ENCODE measurements around the gene ACBD6. TPM values are rescaled to one million over a fixed set of nuclear protein-coding genes. Genes with fewer than 3 reads are reported as not detected.

ACBD6 gene
- polyA plus RNA-seq, 1 donor, result 41.6 TPM

GRCh38 chr1:180253585-180254495, 248.5 kb downstream of the ACBD6 start:
- no peak for DNase-seq

DNA sequence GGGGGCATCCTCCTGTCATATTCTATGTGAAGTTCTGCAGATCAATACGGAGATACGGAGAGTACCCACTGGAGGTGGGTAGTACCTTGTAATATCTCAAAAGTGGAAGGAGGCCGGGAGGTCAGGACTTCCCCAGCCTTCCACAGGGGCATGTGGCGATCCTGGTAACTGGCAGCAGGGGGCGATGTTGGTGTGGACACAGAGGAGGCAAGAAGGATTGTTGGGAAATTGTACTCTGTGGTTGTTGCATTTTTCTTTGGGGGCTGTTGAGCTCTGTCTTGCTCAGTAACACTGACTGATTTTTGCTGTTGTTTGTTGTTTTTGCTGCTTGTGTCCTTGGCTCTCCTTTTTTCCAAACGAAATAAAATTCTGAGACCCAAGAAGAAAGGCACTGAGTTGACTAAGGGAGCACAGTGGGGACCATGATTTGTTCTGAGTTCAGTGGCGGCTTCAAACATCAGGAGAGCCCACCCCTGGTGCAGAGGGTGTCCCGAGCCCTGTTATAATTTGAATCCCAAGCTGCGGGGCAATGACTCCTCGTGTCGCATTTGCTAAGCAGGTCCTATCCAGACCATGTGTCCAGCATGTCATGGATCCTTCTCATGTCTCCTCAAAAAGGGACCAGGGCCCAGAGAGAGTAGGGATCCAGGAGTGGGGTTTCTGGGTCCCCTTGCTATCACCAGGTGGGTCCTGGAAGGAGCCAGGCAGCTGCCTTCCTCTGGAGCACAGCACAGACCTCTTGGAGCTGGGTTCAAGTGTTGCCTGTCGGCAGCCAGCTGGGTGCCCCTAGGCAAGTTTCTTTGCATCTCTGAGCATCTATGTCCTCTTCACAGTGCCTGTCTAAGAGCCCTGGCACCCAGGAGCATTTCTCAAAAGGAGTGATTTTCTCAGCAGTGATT, 249.5 kb downstream of the ACBD6 start:
- no peak for DNase-seq

GRCh38 chr1:180251526-180252305, 250.7 kb downstream of the ACBD6 start:
- DNase-seq, result no peak

DNA sequence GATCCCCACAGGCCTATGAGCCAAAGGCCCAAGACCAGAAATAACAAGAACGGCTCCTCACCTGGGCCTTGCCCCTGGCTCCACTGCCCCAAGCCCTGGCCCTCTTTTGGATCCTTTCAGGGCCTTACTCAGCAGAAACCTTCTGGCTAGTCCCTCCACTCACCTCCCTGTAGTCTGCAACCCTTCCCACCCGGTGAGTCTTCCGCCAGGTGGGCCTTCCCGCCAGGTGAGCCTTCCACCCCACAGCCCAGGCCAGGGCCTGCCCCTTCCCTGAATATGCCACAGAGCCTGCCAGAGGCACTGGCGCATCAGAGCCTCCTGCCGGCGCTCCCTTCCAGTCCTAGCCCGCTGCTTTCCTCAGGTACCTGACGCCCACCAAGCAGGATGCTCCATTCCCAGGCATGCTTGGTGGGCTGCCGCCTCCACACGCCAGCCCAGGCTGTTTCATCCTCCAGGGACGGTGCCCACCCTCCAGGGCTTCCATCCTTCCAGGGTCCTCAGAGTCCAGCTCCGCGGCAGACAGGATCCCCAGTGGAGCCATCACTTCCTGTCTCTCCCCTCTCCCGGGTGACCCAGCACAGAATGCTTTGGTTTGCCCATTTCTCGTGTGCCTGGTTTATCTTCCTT, 251.4 kb downstream of the ACBD6 start:
- no peak for DNase-seq

DNA sequence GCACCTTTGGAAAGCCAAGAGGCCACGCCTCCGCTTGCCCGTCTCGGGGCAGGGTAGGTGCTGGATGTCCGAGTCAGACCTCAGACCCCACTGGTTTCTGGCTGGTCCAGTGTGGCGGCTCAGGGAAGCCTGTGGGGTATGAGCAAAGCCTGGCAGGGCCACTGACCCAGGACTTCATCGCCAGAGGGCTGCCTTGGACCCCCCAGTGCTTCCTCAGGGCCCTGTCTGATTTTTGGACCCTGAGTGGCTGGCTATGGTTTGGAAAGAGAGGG, 251.9 kb downstream of the ACBD6 start:
- no peak for DNase-seq

- no peak for DNase-seq
These were observed 252.5 kb downstream of the ACBD6 start for GRCh38 chr1:180249725-180250498.

GRCh38 chr1:180248731-180249681, 253.4 kb downstream of the ACBD6 start:
- no peak for DNase-seq

DNA sequence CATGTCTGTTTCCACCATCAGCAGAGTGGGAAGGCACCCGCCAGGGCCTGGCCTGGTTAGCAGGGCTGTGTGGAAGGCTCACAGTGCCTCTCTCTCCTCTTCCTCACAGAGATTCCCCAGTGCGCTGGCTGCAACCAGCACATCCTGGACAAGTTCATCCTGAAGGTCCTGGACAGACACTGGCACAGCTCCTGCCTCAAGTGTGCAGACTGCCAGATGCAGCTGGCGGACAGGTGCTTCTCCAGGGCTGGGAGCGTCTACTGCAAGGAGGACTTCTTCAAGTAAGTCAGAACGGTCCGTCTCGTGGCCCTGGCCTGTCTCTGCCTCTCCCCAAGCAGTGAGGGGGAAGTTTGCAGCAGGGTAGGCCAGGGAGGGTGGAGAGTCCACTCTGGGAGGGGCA, 254.2 kb downstream of the ACBD6 start:
- DNase-seq, result no peak

DNA sequence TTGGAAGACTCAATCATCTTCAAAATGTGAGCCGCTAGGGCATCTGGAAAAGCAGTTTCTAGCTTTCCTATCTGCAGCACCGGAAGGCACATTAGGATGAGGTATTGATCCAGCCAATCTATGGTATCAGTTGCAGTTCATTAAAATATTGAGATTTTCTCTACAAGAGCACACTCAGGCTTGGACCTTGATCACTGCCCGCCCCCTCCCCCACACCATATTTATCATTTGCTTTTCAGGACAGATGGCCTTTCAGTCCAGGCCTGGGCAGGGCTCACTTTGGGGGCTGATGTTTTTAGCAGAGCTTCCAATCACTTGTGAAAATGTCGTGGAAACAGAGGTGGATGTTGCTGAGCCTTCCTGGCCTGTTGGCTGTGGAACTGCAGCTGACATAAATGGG, 254.8 kb downstream of the ACBD6 start:
- no peak for DNase-seq

DNA sequence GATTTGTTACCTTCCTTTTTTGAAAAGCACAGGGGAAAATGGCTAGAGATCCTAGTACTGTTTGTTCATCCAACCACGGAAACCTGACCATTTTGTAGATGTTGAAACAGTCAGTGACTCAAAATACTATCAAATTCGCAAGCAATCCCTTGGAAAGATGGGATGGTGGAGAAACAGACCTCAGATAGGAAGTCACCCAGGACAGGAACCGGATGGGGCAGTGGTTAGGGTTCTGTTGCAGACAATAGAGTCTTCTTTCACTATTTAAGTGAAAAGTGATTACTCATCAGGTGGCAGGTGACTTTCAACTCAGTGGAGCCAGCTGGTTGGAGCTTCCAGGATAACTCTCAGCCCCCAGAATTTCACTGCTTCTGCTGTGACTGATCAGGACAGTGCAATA, 255.3 kb downstream of the ACBD6 start:
- DNase-seq, result no peak

GRCh38 chr1:180246579-180246978, 255.8 kb downstream of the ACBD6 start:
- no peak for DNase-seq

DNA sequence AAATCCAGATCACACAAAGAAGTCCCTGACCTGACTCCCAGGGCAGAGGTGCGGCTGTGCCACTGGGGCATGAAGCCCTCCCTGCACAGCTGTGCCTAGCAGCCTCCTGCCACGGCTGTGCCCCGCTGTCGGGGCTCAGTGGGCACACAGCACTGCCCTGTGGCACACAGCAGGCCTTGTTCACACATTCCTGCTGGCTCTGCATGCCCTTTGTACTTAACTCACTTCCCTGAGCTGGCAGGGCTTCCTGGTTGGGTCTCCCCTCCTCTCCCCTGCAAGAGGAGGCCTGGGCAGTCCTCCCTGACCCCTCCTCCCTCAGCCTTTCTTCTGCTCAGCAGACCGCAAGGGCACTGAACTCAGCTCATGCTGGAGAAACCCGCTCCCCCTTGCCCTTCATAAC, 257.5 kb downstream of the ACBD6 start:
- no peak for DNase-seq

DNA sequence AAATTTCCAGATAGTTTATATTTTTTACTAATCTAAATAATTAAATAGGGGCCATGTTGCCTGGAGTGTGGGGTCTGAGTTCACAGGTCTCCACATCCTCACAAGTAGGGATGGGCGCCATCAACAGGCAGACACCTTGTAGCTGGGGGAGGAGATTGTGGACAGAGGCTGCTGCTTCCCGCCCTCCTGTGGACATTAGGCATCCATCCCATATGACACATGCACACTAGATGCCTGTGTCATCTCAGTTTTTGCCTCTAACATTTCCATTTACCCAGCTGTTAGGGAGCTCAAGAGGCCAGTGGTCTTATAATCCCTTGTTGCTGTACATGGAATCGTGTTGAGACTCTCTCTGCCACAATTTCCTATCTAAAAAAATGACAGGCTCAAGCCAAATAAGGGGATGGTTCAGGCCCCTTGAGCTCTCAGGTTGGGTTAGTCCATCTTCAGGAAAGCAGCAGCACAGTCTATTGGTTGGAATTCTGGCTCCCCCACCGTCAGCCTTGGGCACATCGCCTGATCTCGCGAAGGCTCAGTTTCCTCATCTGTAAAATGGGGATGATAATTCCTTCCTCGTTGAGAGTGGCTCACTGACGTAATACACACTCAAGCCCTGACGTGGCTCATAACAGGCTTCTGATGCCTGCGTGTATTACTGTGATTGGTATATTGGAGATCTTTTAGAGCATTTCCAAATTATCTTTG, 258.7 kb downstream of the ACBD6 start:
- no peak for DNase-seq

- DNase-seq, result no peak
These were observed 260.4 kb downstream of the ACBD6 start for GRCh38 chr1:180241716-180242544.

- no peak for DNase-seq
These were observed 263.0 kb downstream of the ACBD6 start for GRCh38 chr1:180239145-180240096.

- DNase-seq, result no peak
These were observed 263.7 kb downstream of the ACBD6 start for GRCh38 chr1:180238675-180239074.
